HG02623 (cell line): ENCODE results near the gene IGFBP4.

Experiments used
- ATAC-seq: cut with Tn5 transposase; IDR thresholded peaks from one replicate; pipeline ENCODE4 v1.9.1; 2021; ENCODE audit warnings: moderate library complexity; ENCODE audit not compliant: unreplicated experiment

The IGFBP4 gene

GRCh38 chr17:40454613-40454995 is 11.4 kb downstream of the IGFBP4 start:
- no peak for ATAC-seq

- ATAC-seq = no peak
These were observed 13.2 kb downstream of the IGFBP4 start for GRCh38 chr17:40456396-40456951.

- ATAC-seq = no peak
These were observed 14.1 kb downstream of the IGFBP4 start for GRCh38 chr17:40457369-40457768.

- no peak for ATAC-seq
These were observed 14.9 kb downstream of the IGFBP4 start for GRCh38 chr17:40457964-40458791.

GRCh38 chr17:40458851-40459482 is 15.7 kb downstream of the IGFBP4 start:
- ATAC-seq = no peak

- ATAC-seq = no peak
These were observed 16.7 kb downstream of the IGFBP4 start for GRCh38 chr17:40459636-40460603.

GRCh38 chr17:40460604-40460967 is 17.3 kb downstream of the IGFBP4 start:
- no peak for ATAC-seq

GRCh38 chr17:40460968-40461731 is 17.9 kb downstream of the IGFBP4 start:
- no peak for ATAC-seq

GRCh38 chr17:40461732-40462342 is 18.6 kb downstream of the IGFBP4 start:
- no peak for ATAC-seq

GRCh38 chr17:40462343-40463121 is 19.3 kb downstream of the IGFBP4 start:
- ATAC-seq = no peak

- no peak for ATAC-seq
These were observed 19.9 kb downstream of the IGFBP4 start for GRCh38 chr17:40463122-40463550.

GRCh38 chr17:40464392-40464855 is 21.2 kb downstream of the IGFBP4 start:
- ATAC-seq = no peak

- no peak for ATAC-seq
These were observed 23.2 kb downstream of the IGFBP4 start for GRCh38 chr17:40466298-40466971.

- no peak for ATAC-seq
These were observed 24.1 kb downstream of the IGFBP4 start for GRCh38 chr17:40467281-40467867.

GRCh38 chr17:40468560-40468959 is 25.3 kb downstream of the IGFBP4 start:
- no peak for ATAC-seq

GRCh38 chr17:40469805-40470675 is 26.8 kb downstream of the IGFBP4 start:
- no peak for ATAC-seq
